HepG2 (cell line): ENCODE data around the gene NUDT13.

Source experiments
- CENPBD1 ChIP-seq: sonication (generic); formaldehyde crosslinking; IDR thresholded peaks from 2 replicates; pipeline ENCODE4 v1.8.0; 2022; ENCODE audit warnings: missing genetic modification reagents, low read depth, mild to moderate bottlenecking, borderline replicate concordance
- CTCF ChIP-seq: sonication (generic); formaldehyde crosslinking; IDR thresholded peaks from 2 replicates; pipeline ENCODE4 v1.5.0; 2020; ENCODE audit warnings: mild to moderate bottlenecking, missing genetic modification reagents, moderate library complexity
- DDIT3 ChIP-seq: sonication (generic); formaldehyde crosslinking; IDR thresholded peaks from 2 replicates; pipeline ENCODE4 v1.4.0; 2020; ENCODE audit warnings: mild to moderate bottlenecking, missing genetic modification reagents
- ETS1 ChIP-seq: sonication (generic); formaldehyde crosslinking; IDR thresholded peaks from 2 replicates; pipeline ENCODE4 v1.4.0; 2020; ENCODE audit warnings: missing genetic modification reagents
- GZF1 ChIP-seq: sonication (generic); formaldehyde crosslinking; IDR thresholded peaks from 2 replicates; pipeline ENCODE4 v1.5.1; 2020; ENCODE audit warnings: mild to moderate bottlenecking, missing genetic modification reagents
- HDAC2 ChIP-seq: sonication (generic); formaldehyde crosslinking; IDR thresholded peaks from 2 replicates; pipeline ENCODE4 v1.4.0; 2020; ENCODE audit warnings: missing genetic modification reagents
- HDAC6 ChIP-seq: fragments of 200-600 bp; sonication (generic); IDR thresholded peaks from 2 replicates; pipeline ENCODE4 v1.7.0; 2017; ENCODE audit warnings: mild to moderate bottlenecking, antibody characterized with exemption, low read length, low read depth
- JUNB ChIP-seq: sonication (generic); formaldehyde crosslinking; IDR thresholded peaks from 2 replicates; pipeline ENCODE4 v1.8.0; 2022; ENCODE audit warnings: missing genetic modification reagents, mild to moderate bottlenecking, borderline replicate concordance
- REST ChIP-seq, 2 experiments: IDR thresholded peaks; 2 replicates each; pipeline ENCODE4 v1.6.1; 2011 to 2012; ENCODE audit warnings: low read length in 2 of 2, borderline replicate concordance in 1 of 2, low read depth in 1 of 2, mild to moderate bottlenecking in 1 of 2, moderate library complexity in 1 of 2
- RNF2 ChIP-seq: fragments of 450-650 bp; conservative IDR thresholded peaks from 2 replicates; pipeline ENCODE4 v1.6.1; 2016; ENCODE audit warnings: low read depth
- SOX5 ChIP-seq: IDR thresholded peaks from 2 replicates; pipeline ENCODE4 v1.6.1; 2016; ENCODE audit warnings: borderline replicate concordance
- ZBTB40 ChIP-seq, 2 experiments: fragments of 450-650 bp in 1 of 2; sonication (generic) in 1 of 2; formaldehyde crosslinking in 1 of 2; IDR thresholded peaks; 2 replicates each; pipeline versions ENCODE4 v1.6.1 to v1.8.0; 2016 to 2022; ENCODE audit warnings: antibody characterized with exemption in 1 of 2, mild to moderate bottlenecking in 1 of 2, missing genetic modification reagents in 1 of 2
- ZNF614 ChIP-seq: IDR thresholded peaks from 2 replicates; pipeline ENCODE4 v1.6.1; 2018; ENCODE audit warnings: missing biosample characterization, missing genetic modification reagents, inconsistent platforms, borderline replicate concordance

GRCh38 chr10:73092830-73093229, 17.4 kb upstream of the NUDT13 start:
- TF ChIP-seq GZF1 (no peak), CENPBD1 (CRISPR knock-in tag) (no peak), HDAC6 (no peak), CTCF (no peak), REST (IDR thresholded peaks at IDR 0.05; ENCODE audit: borderline replicate concordance in 1 of 2, low read depth in 1 of 2, low read length in 2 of 2) (no peak), JUNB (CRISPR knock-in tag) (no peak), DDIT3 (CRISPR knock-in tag) (no peak), RNF2 (no peak), HDAC2 (CRISPR knock-in tag) (no peak), ZNF614 (CRISPR knock-in tag) (no peak), ETS1 (no peak), ZBTB40 (IDR thresholded peaks at IDR 0.05) (no peak), ZBTB40 (CRISPR knock-in tag; IDR thresholded peaks at IDR 0.05) (no peak), SOX5 (CRISPR knock-in tag) (no peak)
